NCI-H748 treated with DMSO at 0.1 percent for 48 hours (cell line): Measurements from ENCODE around the gene C19orf33.
A peak's percentile ranks its signal among the peaks of the same experiment; 100 is the strongest.
"Not testable (repeated sequence)": the region's sequence is repeated elsewhere in the genome, so short reads cannot be mapped to it uniquely, and the experiment has no call there.

Experiments used
- DNase-seq: peaks from one replicate; lab custom pipeline; 2025; lab: John Stamatoyannopoulos, UW

C19orf33 gene

DNA sequence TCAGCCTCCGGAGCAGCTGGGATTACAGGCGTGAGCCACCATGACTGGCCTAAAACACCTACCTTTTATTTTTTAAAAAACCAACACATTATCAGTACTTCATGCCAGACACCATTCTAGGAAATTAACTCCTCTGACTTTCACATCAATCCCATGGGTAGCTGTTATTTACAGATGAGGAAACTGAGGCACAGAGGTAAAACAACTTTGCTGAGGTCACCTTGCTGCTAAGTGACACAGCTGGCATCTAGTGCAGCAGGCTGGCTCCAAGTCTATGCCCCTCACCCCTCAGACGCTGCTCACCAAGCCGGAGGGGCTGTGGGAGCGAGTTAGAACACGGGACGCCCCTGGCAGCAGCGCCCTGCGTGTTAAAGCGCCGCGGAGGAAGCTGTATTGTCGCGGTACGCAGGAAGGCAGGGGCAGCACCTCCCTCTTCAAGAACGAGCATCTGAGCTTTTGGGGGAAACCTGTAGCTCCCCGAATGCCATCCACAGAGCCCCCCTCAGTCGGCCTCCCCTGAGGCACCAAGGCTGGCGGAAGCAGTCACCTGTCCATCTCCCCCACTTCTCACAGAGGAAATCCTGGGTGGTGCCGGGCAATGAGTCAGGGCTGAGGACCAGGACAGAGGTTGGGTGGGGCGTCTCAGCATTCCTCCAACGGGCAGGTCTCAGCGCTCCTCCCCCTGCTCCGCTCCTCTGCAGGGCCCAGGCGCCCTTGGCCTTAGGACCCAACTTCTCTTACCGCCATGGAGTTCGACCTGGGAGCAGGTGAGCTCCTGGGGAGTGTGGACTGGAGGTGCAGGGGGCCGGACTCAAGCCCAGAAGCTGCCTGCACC lies at the start of gene C19orf33:
C19orf33 (plus strand) TSS at position 735 of the 835 bp plus-strand sequence; CDS start at position 746, 11 bp downstream.
- no peak for DNase-seq

- DNase-seq: no peak
Observed at GRCh38 chr19:38255383-38256014, 48.6 kb upstream of the C19orf33 start.

DNA sequence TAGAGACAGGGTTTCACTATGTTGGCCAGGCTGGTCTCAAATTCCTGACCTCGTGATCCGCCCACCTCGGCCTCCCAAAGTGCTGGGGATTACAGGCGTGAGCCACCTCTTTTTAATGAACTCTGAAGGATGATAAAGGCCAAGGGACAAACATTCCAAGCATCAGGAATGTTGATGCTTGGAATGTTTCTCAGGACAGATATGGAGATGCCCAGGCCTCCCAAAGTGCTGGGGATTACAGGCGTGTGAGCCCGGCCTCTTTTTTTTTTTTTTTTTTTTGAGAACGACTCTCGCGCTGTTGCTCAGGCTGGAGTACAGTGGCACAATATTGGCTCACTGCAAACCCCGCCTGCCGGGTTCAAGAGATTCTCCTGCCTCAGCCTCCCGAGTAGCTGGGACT lies 42.1 kb upstream of the C19orf33 start:
- not testable (repeated sequence) for DNase-seq

DNA sequence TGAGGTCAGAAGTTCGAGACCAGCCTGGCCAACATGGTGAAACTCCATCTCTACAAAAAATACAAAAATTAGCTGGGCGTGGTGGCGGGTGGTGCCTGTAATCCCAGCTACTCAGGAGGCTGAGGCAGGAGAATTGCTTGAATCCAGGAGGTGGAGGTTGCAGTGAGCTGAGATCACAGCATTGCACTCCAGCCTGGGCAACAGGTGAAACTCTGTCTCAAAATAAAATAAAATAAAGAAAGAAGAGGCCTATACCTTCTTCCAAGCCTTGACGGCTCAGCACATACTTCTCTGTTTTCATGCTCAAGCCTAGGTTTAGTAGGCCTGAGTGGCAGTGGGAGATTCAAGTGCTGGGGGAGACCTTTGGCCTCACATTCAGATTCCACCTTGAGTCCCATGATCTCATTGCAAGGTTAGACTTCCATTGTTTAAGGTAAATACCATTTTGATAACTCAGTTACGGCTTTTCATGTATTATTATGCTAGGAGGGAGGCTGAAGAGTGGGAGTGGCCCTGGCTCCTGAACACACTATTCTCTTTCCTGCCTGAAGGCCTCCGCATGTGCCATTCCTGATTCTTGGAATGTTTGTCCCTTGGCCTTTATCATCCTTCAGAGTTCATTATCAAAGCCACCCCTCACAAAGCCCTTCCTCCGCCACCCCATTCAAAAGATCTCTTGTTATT lies 41.3 kb upstream of the C19orf33 start:
- no peak for DNase-seq

DNA sequence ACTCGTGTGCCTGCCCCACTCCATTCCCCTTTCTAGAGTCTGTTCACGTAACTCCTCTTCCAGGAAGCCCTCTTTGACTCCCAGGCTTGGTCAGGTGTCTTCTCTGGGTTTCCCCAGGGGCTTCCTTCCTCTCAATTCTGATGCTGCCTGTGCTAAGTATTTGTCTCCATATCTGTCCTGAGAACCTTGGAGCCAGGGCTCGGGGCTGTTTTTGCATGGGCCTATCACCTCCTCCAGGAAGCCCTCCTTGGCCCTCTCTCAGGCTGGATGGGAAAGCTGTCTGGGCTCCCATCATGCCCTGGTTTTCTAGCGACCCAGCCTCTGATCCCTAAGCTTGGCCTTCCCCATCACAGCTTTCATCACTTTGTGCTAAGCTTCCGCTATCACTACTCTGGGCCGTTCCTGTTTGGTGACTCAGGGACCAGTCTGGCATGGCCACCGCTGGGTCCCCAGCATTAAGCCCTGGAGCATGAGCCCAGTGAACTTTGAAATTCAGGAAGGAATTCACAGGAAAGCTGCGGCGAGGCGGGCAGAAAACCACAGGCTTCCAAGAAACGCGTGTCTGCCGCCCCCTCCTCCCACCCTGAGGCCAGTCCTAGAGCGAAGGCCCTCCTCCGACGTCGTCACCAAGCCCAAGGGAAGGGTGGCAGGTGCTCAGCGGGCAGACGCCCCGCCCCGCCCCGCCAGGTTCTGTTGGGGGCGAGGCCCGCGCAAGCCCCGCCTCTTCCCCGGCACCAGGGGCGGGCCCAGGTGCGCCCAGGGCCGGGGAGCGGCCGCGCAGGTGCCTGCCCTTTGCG lies 40.2 kb upstream of the C19orf33 start:
- DNase-seq: peak; percentile 100

DNA sequence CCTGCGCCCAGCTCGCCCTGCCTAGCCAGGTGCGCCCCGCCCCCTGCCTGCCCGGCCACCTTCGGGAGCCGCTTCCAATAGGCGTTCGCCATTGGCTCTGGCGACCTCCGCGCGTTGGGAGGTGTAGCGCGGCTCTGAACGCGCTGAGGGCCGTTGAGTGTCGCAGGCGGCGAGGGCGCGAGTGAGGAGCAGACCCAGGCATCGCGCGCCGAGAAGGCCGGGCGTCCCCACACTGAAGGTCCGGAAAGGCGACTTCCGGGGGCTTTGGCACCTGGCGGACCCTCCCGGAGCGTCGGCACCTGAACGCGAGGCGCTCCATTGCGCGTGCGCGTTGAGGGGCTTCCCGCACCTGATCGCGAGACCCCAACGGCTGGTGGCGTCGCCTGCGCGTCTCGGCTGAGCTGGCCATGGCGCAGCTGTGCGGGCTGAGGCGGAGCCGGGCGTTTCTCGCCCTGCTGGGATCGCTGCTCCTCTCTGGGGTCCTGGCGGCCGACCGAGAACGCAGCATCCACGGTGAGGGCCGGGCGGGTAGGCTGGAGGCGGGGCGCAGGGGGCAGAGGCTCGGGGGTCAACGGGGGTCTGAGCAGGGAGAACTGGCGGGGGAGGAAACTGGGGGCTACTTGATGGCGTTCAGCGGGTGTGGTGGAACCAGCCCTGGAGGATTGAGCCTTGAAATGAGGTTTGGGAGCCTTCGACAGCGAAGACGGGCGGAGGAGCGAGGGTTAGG lies 39.4 kb upstream of the C19orf33 start, which contains the start of gene SPINT2:
SPINT2 (plus strand) TSS at position 88 of the 727 bp plus-strand sequence; CDS start at position 408, 320 bp downstream.
- no peak for DNase-seq

- DNase-seq: no peak
Observed at GRCh38 chr19:38265213-38265861, 38.7 kb upstream of the C19orf33 start.

GRCh38 chr19:38265921-38266429 lies 38.1 kb upstream of the C19orf33 start:
- no peak for DNase-seq

GRCh38 chr19:38266981-38267597 lies 37.0 kb upstream of the C19orf33 start:
- no peak for DNase-seq

- no peak for DNase-seq
Observed at GRCh38 chr19:38267761-38268483, 36.1 kb upstream of the C19orf33 start.

GRCh38 chr19:38268539-38268938 lies 35.5 kb upstream of the C19orf33 start:
- DNase-seq: no peak

DNA sequence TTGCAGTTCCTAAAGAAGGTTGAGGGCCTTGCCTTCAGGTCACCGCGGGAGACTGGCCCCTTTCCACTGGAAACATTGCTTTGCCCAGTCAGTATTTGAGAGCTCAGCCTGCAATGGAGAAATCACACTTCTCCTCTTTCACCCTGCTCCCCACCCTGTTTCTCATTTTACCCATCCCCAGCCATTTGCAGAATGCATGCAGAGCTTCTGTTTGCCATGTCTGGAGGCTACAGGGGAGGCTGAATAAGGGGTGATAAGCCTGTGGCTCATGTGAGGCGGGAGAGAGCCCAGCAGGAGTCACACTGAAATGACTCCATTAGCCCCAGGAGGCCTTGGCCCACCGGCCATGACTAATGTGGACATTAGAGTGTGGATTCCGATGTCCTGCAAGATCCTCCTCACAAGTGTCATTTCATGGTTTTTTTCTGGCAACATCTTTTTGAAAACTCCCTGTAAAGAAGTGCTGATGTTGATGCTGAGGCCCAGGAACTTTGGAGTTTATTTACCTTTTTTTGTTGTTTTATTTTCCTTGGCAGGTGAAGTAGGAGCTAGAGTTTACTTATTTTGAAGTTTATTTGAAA lies 33.4 kb upstream of the C19orf33 start:
- no peak for DNase-seq

- no peak for DNase-seq
Observed at GRCh38 chr19:38273499-38273898, 30.6 kb upstream of the C19orf33 start.

- no peak for DNase-seq
Observed at GRCh38 chr19:38274739-38275138, 29.3 kb upstream of the C19orf33 start.

GRCh38 chr19:38276942-38277517 lies 27.0 kb upstream of the C19orf33 start:
- DNase-seq: no peak

- DNase-seq: no peak
Observed at GRCh38 chr19:38277549-38277948, 26.5 kb upstream of the C19orf33 start.

GRCh38 chr19:38277969-38278680 lies 25.9 kb upstream of the C19orf33 start:
- DNase-seq: no peak

DNA sequence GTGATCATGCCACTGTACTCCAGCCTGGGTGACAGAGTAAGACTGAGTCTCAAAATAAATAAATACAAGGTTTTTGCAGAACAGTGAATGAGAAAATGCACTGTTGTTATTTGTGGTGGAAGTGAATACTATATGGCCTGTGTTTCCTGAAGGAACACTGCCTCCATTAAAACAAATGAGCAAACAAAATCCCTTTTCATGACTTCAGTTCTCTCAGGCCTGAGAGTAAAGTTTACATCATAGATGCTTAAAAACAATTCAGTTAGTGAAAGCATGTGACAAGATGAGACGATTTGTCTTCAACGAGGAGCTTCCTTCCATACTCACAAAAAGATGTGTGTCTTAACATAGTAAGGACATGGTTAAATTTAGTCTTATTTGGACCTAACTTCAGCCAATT lies 25.3 kb upstream of the C19orf33 start:
- DNase-seq: no peak
